Measurements from ENCODE around the gene PSMD5. TPM values are rescaled to one million over a fixed set of nuclear protein-coding genes. Genes with fewer than 3 reads are reported as not detected.

Gene PSMD5
- total and polyA plus RNA-seq, 9 of the 15 experiments (the other 6 are each of a cell fraction or from before 2014, with no cell fraction given) = 46.4 to 148 (median 76.3) TPM

GRCh38 chr9:120877276-120878034 is 34.7 kb upstream of the PSMD5 start:
- H3K9ac ChIP-seq (ENCODE audit: insufficient read depth in 1 of 2, low read depth in 2 of 2, low read length in 2 of 2) = peak overlapping the region; percentile 89 to 98
- H4K20me1 ChIP-seq (replicated peaks; ENCODE audit: control insufficient read depth, insufficient read depth, low read length) = no peaks in the 10 kb centered on the region
- ATAC-seq (peak; percentile 69), FAIRE-seq (peak; percentile 73), DNase-seq (ENCODE audit: extremely low read depth in 1 of 4, low spot score in 3 of 4) (peak; percentile 98 to 100 (median 100))
- H3K9me1 ChIP-seq (ENCODE audit: control insufficient read depth, insufficient read depth, low read length) = no peaks in the 10 kb centered on the region
- H3K4me3 ChIP-seq = peak overlapping the region; percentile 56
- H3K27ac ChIP-seq (ENCODE audit: extremely low read depth, low read depth, low read length) = peak overlapping the region; percentile 94
- in situ Hi-C loops (cut with MboI) (no loop called here), intact Hi-C loops (cut with micrococcal nuclease) (loop anchor here (1.0 to 10.0 kb wide), 5 partner anchors 8 to 197 kb away; partner anchors contain the start of genes CNTRL and PSMD5)
- peak overlapping the region; percentile 77 for H2AFZ ChIP-seq (ENCODE audit: low read depth, low read length)
- ChIA-PET CTCF (ENCODE audit: low intra/inter-chr PET ratio) (interaction anchor here (0.6 to 0.7 kb wide), 2 partner anchors 19 to 40 kb away, joined by 3 to 4 read pairs; no protein-coding TSS in a partner anchor), POLR2A (interaction anchor here (0.5 to 15.5 kb wide), 10 partner anchors 8 to 67 kb away, joined by 3 to 464 read pairs (median 5); partner anchors contain the start of gene PSMD5)
- peaks cover 56% of the 10 kb centered on the region for H3K79me2 ChIP-seq (ENCODE audit: control insufficient read depth, insufficient read depth, low read length)
- H3K36me3 ChIP-seq (ENCODE audit: control insufficient read depth, insufficient read depth, low read length) = peaks cover 44% of the 10 kb centered on the region
- peak overlapping the region; percentile 98 for H3K4me2 ChIP-seq (ENCODE audit: insufficient read depth, low read length)
- peaks cover 49 to 51% of the 10 kb centered on the region in 2 experiments for H3K4me1 ChIP-seq (replicated peaks in 1 of 2; ENCODE audit: control insufficient read depth in 2 of 2, insufficient read depth in 2 of 2, low read length in 2 of 2)
- 1% methylated on average over 46 of the region's 63 CpGs for WGBS (ENCODE audit: insufficient coverage, low coverage, missing lambda C conversion rate)
- H3K9me3 ChIP-seq (replicated peaks; ENCODE audit: control insufficient read depth, insufficient read depth, low read depth, low read length) = no peaks in the 10 kb centered on the region
- no TSS peak for BruUV-seq (replicated peaks)
- no peaks in the 10 kb centered on the region; a peak in 1 of 5 replicates for H3K27me3 ChIP-seq (ENCODE audit: control insufficient read depth in 2 of 2, insufficient read depth in 2 of 2, low read length in 2 of 2)
- TF ChIP-seq NFYB (IDR thresholded peaks at IDR 0.05; ENCODE audit: extremely low read depth, insufficient read length) = no peak
- TF ChIP-seq ZMIZ1 (IDR thresholded peaks at IDR 0.05; ENCODE audit: low read depth in 2 of 2, low read length in 2 of 2) = peak in 1 of 2 experiments; percentile 59; a peak in 2 of 4 replicates
- no peak for TF ChIP-seq CLOCK (CRISPR knock-in tag; IDR thresholded peaks at IDR 0.05; ENCODE audit: borderline replicate concordance)
- TF ChIP-seq ZNF384 (IDR thresholded peaks at IDR 0.05; ENCODE audit: low read depth, low read length) = peak; percentile 38; the same call in 1 of the 2 replicates
- peak; percentile 52 to 81; a peak in 3 of 4 replicates for TF ChIP-seq RCOR1 (IDR thresholded peaks at IDR 0.05; ENCODE audit: borderline replicate concordance in 1 of 2, low read depth in 2 of 2, low read length in 2 of 2)
- TF ChIP-seq PHTF2 (CRISPR knock-in tag; IDR thresholded peaks at IDR 0.05) = no peak
- TF ChIP-seq MAFK (IDR thresholded peaks at IDR 0.05; ENCODE audit: low read length) = peak; percentile 14; the same call in 1 of the 2 replicates
- TF ChIP-seq, protein P1, sequence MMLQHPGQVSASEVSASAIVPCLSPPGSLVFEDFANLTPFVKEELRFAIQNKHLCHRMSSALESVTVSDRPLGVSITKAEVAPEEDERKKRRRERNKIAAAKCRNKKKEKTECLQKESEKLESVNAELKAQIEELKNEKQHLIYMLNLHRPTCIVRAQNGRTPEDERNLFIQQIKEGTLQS (IDR thresholded peaks at IDR 0.05) = no peak
- TF ChIP-seq, protein P1 (CRISPR knock-in tag; conservative IDR thresholded peaks at IDR 0.05) = peak; percentile 92
